Midbrain (tissue), 1 donor: Measurements from ENCODE around the gene GRIK4.

Experiments
- DNase-seq: peaks from one replicate; lab custom pipeline; 2025; lab: John Stamatoyannopoulos, UW

Gene GRIK4

GRCh38 chr11:120549346-120549745 lies 37.8 kb downstream of the GRIK4 start:
- DNase-seq, result no peak

GRCh38 chr11:120550007-120550406 lies 38.5 kb downstream of the GRIK4 start:
- DNase-seq, result no peak

GRCh38 chr11:120551191-120551590 lies 39.6 kb downstream of the GRIK4 start:
- DNase-seq, result no peak

GRCh38 chr11:120554766-120555432 lies 43.4 kb downstream of the GRIK4 start:
- no peak for DNase-seq

- DNase-seq, result no peak
Observed at GRCh38 chr11:120555433-120555773, 43.9 kb downstream of the GRIK4 start.

GRCh38 chr11:120556797-120557196 lies 45.2 kb downstream of the GRIK4 start:
- DNase-seq, result no peak

GRCh38 chr11:120558744-120559431 lies 47.3 kb downstream of the GRIK4 start:
- no peak for DNase-seq

GRCh38 chr11:120561286-120561685 lies 49.7 kb downstream of the GRIK4 start:
- DNase-seq, result no peak

- DNase-seq, result no peak
Observed at GRCh38 chr11:120562806-120563425, 51.4 kb downstream of the GRIK4 start.

GRCh38 chr11:120563703-120564572 lies 52.4 kb downstream of the GRIK4 start:
- peak; percentile 88 for DNase-seq

GRCh38 chr11:120564573-120565311 lies 53.2 kb downstream of the GRIK4 start:
- peak; percentile 74 for DNase-seq

GRCh38 chr11:120565466-120566155 lies 54.1 kb downstream of the GRIK4 start:
- no peak for DNase-seq

- DNase-seq, result no peak
Observed at GRCh38 chr11:120566176-120566575, 54.6 kb downstream of the GRIK4 start.

GRCh38 chr11:120568572-120569307 lies 57.2 kb downstream of the GRIK4 start:
- no peak for DNase-seq

GRCh38 chr11:120569861-120570260 lies 58.3 kb downstream of the GRIK4 start:
- peak; percentile 15 for DNase-seq

GRCh38 chr11:120571476-120571875 lies 59.9 kb downstream of the GRIK4 start:
- DNase-seq, result no peak

- no peak for DNase-seq
Observed at GRCh38 chr11:120573756-120574354, 62.3 kb downstream of the GRIK4 start.

GRCh38 chr11:120574876-120575275 lies 63.3 kb downstream of the GRIK4 start:
- DNase-seq, result no peak

GRCh38 chr11:120575461-120575860 lies 63.9 kb downstream of the GRIK4 start:
- no peak for DNase-seq

GRCh38 chr11:120576606-120577005 lies 65.1 kb downstream of the GRIK4 start:
- no peak for DNase-seq
